ENCODE data around the gene DRC7.
"Not testable (repeated sequence)": the region's sequence is repeated elsewhere in the genome, so short reads cannot be mapped to it uniquely, and the experiment has no call there.

Gene DRC7

DNA sequence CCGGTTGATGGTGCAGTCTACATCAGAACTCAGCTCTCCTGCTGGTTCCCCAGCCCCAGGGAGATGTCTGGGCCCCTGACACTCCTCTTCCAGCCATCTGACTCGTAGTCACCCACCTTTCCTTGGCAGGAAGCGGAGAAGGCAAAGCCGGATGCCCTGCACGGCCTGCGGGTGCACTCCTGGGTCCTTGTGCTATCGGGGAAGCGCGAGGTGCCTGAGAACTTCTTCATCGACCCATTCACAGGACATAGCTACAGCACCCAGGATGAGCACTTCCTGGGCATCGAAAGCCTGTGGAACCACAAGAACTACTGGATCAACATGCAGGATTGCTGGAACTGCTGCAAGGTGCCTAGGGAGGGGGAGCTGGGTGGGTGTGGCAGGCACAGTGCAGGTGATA is 12.7 kb downstream of the DRC7 start:
- TF ChIP-seq, protein P1, sequence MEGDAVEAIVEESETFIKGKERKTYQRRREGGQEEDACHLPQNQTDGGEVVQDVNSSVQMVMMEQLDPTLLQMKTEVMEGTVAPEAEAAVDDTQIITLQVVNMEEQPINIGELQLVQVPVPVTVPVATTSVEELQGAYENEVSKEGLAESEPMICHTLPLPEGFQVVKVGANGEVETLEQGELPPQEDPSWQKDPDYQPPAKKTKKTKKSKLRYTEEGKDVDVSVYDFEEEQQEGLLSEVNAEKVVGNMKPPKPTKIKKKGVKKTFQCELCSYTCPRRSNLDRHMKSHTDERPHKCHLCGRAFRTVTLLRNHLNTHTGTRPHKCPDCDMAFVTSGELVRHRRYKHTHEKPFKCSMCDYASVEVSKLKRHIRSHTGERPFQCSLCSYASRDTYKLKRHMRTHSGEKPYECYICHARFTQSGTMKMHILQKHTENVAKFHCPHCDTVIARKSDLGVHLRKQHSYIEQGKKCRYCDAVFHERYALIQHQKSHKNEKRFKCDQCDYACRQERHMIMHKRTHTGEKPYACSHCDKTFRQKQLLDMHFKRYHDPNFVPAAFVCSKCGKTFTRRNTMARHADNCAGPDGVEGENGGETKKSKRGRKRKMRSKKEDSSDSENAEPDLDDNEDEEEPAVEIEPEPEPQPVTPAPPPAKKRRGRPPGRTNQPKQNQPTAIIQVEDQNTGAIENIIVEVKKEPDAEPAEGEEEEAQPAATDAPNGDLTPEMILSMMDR (IDR thresholded peaks at IDR 0.05; ENCODE audit: insufficient read depth, low read length, missing control alignments): no peak
- ChIA-PET POLR2A (no interaction called here), CTCF (no interaction called here)
- no peak overlapping the region for H3K4me3 ChIP-seq (ENCODE audit: low read depth, low read length)
- no peak for DNase-seq (ENCODE audit: low read depth, low spot score)

- ChIA-PET CTCF (no interaction called here), POLR2A (no interaction called here)
- TF ChIP-seq, protein P1 (IDR thresholded peaks at IDR 0.05; ENCODE audit: insufficient read depth, low read length, missing control alignments): no peak
- no peak for DNase-seq (ENCODE audit: low read depth, low spot score)
- no peak overlapping the region for H3K4me3 ChIP-seq (ENCODE audit: low read depth, low read length)
Observed at GRCh38 chr16:57708168-57708567, 13.6 kb downstream of the DRC7 start.

DNA sequence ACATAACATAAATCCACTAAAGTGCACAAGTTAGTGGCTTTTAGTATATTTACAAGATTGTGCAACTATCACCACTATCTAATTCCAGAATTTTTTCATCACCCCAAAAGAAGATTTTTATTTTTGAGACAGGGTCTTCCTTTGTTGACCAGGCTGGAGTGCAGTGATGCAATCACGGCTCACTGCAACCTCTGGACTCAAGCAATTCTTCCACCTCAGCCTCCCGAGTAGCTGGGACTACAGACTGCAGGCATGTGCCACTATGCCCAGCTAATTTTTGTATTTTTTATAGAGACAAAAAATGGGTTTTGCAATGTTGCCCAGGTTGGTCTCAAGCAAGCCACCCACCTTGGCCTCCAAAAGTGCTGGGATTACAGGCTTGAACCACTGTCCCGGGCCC is 15.1 kb downstream of the DRC7 start:
- TF ChIP-seq, protein P1 (IDR thresholded peaks at IDR 0.05; ENCODE audit: insufficient read depth, low read length, missing control alignments): no peak
- no peak overlapping the region for H3K4me3 ChIP-seq (ENCODE audit: low read depth, low read length)
- ChIA-PET POLR2A (no interaction called here), CTCF (interaction anchor here (0.7 to 1.0 kb wide), 2 partner anchors 11 to 61 kb away, joined by 3 to 4 read pairs; no protein-coding TSS in a partner anchor)
- no peak for DNase-seq (ENCODE audit: low read depth, low spot score)

DNA sequence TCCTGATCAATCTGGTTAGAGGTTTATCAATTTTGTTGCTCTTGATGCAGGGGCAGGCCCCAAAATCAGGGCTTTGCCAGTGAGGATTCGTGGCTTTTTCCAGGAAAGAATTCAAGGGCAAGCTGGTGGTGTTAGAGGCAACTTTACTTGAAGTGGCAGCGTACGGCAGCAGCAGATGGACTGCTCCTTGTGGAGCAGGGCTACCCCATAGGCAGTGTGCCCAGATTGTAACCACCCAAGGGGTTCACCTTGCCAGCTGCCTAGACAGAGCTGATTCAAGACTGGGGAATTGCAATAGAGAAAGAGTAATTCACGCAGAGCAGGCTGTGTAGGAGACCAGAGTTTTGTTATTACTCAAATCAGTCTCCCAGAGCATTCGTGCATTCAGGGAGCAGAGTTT is 16.7 kb downstream of the DRC7 start:
- DNase-seq (ENCODE audit: low read depth, low spot score): no peak
- ChIA-PET POLR2A (no interaction called here), CTCF (interaction anchor here (0.8 to 1.7 kb wide), 2 partner anchors 9 to 135 kb away, joined by 3 to 5 read pairs; no protein-coding TSS in a partner anchor)
- TF ChIP-seq, protein P1 (IDR thresholded peaks at IDR 0.05; ENCODE audit: insufficient read depth, low read length, missing control alignments): no peak
- H3K4me3 ChIP-seq (ENCODE audit: low read depth, low read length): no peak overlapping the region

- CTCF ChIA-PET: interaction anchor here (0.8 to 1.7 kb wide), 2 partner anchors 8 to 136 kb away, joined by 3 to 5 read pairs; no protein-coding TSS in a partner anchor
- POLR2A ChIA-PET: no interaction called here
- H3K4me3 ChIP-seq (ENCODE audit: low read depth, low read length): no peak overlapping the region
- TF ChIP-seq, protein P1 (IDR thresholded peaks at IDR 0.05; ENCODE audit: insufficient read depth, low read length, missing control alignments): no peak
- DNase-seq (ENCODE audit: low read depth, low spot score): no peak
Observed at GRCh38 chr16:57711993-57712392, 17.4 kb downstream of the DRC7 start.

- DNase-seq (ENCODE audit: low read depth, low spot score); H3K4me3 ChIP-seq (ENCODE audit: low read depth, low read length); POLR2A ChIA-PET: not testable (repeated sequence)
- CTCF ChIA-PET: interaction anchor here (1.3 to 1.7 kb wide), 2 partner anchors 22 to 136 kb away, joined by 3 to 5 read pairs; no protein-coding TSS in a partner anchor
Observed at GRCh38 chr16:57712569-57712968, 18.0 kb downstream of the DRC7 start.

DNA sequence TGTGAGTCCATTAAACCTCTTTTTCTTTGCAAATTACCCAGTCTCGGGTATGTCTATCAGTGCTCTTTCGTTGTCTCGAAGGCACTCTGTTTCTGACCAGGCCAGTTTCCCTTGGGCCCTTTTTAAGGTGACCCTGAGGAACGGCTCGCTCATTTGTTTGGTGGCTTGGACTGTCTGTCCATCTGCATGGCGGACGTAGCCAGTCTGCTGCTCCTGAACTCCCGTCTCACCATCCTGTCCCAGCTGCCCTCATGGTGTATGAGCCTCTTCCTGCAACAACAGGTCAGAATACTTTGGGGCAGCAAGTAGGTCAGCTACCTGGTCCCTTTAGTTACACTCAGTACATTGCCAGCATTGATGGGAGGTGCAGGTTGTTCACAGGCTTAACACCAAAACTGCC is 19.0 kb downstream of the DRC7 start:
- ChIA-PET CTCF (interaction anchor here (1.0 to 1.3 kb wide), 2 partner anchors 23 to 122 kb away, joined by 3 to 5 read pairs; no protein-coding TSS in a partner anchor), POLR2A (no interaction called here)
- DNase-seq (ENCODE audit: low read depth, low spot score): no peak
- TF ChIP-seq, protein P1 (IDR thresholded peaks at IDR 0.05; ENCODE audit: insufficient read depth, low read length, missing control alignments): no peak
- no peak overlapping the region for H3K4me3 ChIP-seq (ENCODE audit: low read depth, low read length)
